Thoracic aorta (tissue), 2 donors: ENCODE measurements around the gene CLASP2. TPM values are rescaled to one million over a fixed set of nuclear protein-coding genes. Genes with fewer than 3 reads are reported as not detected.

Experiments used
- ATAC-seq: fragments of 150-250 bp; one replicate; pipeline ENCODE4 v1.8.0; 2017; ENCODE audit warnings: low read depth; ENCODE audit not compliant: insufficient number of reproducible peaks, low FRiP score
- DNase-seq: peaks from one replicate; pipeline ENCODE4 v3.0.0-alpha.2; 2020; ENCODE audit warnings: low spot score
- H3K27ac ChIP-seq, 2 donors: fragments of 200-600 bp; sonication (generic); 1 replicate in 1 of 2; 2 replicates in 1 of 2; pipeline ENCODE4 v1.5.1; 2016; ENCODE audit warnings: mild to moderate bottlenecking in 2 of 2, moderate library complexity in 2 of 2
- H3K27me3 ChIP-seq: fragments of 200-600 bp; sonication (generic); replicated peaks from 2 replicates; pipeline ENCODE4 v1.6.0; 2016; ENCODE audit warnings: mild to moderate bottlenecking; ENCODE audit not compliant: insufficient read depth
- H3K36me3 ChIP-seq: fragments of 200-600 bp; sonication (generic); one replicate; pipeline ENCODE4 v1.5.1; 2016
- H3K4me1 ChIP-seq, 2 donors: fragments of 200-600 bp; sonication (generic); 1 replicate in 1 of 2; 2 replicates in 1 of 2; pipeline versions ENCODE4 v1.5.1 to v1.6.0; 2016; ENCODE audit warnings: low read depth in 2 of 2, mild to moderate bottlenecking in 1 of 2; ENCODE audit not compliant: control insufficient read depth in 1 of 2
- H3K4me3 ChIP-seq: fragments of 200-600 bp; sonication (generic); 2 replicates; pipeline ENCODE4 v1.5.1; 2016; ENCODE audit warnings: mild to moderate bottlenecking
- H3K9me3 ChIP-seq: fragments of 200-600 bp; sonication (generic); 2 replicates; pipeline ENCODE4 v1.5.1; 2016
- total RNA-seq, 2 donors: library from RNA; depleted of rRNA; stranded (reverse); fragments of >200 nt; gene quantifications; one replicate each; pipeline versions ENCODE4 v1.1.0 to v1.2.3, GENCODE V29; 2016
- TF ChIP-seq, protein P1 (sequence below): fragments of 200-600 bp; sonication (generic); IDR thresholded peaks from one replicate; pipeline ENCODE4 v1.5.1; 2019; ENCODE audit warnings: antibody characterized with exemption

CLASP2 gene
- total RNA-seq, 2 donors from 2014 or later = 122 to 126 TPM

GRCh38 chr3:33694944-33695343, 23.1 kb downstream of the CLASP2 start:
- Histone ChIP-seq H3K4me3 (no peak overlapping the region), H3K36me3 (no peaks in the 10 kb centered on the region), H3K27me3 (no peaks in the 10 kb centered on the region), H3K27ac (no peak overlapping the region), H3K4me1 (peaks cover 0 to 9% of the 10 kb centered on the region in 2 donors), H3K9me3 (no peaks in the 10 kb centered on the region)
- TF ChIP-seq, protein P1, sequence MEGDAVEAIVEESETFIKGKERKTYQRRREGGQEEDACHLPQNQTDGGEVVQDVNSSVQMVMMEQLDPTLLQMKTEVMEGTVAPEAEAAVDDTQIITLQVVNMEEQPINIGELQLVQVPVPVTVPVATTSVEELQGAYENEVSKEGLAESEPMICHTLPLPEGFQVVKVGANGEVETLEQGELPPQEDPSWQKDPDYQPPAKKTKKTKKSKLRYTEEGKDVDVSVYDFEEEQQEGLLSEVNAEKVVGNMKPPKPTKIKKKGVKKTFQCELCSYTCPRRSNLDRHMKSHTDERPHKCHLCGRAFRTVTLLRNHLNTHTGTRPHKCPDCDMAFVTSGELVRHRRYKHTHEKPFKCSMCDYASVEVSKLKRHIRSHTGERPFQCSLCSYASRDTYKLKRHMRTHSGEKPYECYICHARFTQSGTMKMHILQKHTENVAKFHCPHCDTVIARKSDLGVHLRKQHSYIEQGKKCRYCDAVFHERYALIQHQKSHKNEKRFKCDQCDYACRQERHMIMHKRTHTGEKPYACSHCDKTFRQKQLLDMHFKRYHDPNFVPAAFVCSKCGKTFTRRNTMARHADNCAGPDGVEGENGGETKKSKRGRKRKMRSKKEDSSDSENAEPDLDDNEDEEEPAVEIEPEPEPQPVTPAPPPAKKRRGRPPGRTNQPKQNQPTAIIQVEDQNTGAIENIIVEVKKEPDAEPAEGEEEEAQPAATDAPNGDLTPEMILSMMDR = no peak
- ATAC-seq (no peak), DNase-seq (no peak)

DNA sequence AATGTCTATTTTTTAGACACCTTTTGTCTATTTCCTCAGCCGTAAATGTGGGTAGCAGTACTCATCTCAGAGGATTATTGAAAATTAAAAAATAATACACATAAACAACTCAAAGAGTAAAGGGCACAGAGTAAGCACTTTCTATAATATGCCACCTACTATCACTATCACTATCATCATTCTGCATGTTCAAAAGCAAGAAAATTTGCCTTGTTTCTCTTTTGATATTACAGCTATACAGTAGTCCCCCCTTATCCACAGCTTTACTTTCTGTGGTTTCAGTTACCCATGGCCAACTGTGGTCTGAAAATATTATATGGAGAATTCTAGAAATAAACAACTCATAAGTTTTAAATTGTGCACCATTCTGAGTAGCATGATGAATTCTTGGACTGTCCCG, 27.7 kb downstream of the CLASP2 start:
- TF ChIP-seq, protein P1 = no peak
- no peak for DNase-seq
- Histone ChIP-seq H3K9me3 (no peaks in the 10 kb centered on the region), H3K27me3 (no peaks in the 10 kb centered on the region), H3K27ac (no peak overlapping the region), H3K36me3 (no peaks in the 10 kb centered on the region), H3K4me3 (no peak overlapping the region), H3K4me1 (peaks cover 0 to 8% of the 10 kb centered on the region in 2 donors)
- ATAC-seq = no peak

- no peak for ATAC-seq
- H3K27ac ChIP-seq = no peak overlapping the region
Observed at GRCh38 chr3:33687406-33688010, 30.5 kb downstream of the CLASP2 start.

DNA sequence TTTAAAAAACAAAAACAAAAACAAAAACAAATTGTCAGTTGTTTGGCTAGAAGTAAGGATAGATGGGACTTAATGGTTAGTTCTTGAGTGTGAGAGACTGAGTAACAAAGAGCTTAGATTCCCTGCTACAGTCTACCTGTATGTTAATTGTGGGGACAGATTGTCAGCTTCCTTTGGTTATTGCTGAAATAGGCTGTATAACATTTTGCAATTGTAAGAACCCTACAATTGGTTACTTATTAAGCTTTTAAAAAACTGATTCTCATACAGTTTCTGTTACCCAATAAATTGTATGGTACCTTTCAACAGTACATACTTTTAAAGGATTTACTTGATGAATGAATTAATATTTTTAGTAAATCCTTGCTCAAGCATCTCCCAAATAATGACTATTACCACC, 35.3 kb downstream of the CLASP2 start:
- TF ChIP-seq, protein P1 = no peak
- peaks cover 10% of the 10 kb centered on the region for H3K9me3 ChIP-seq
- H3K27ac ChIP-seq = no peak overlapping the region
- ATAC-seq (no peak), DNase-seq (no peak)
- no peak overlapping the region for H3K4me3 ChIP-seq
- peaks cover 0 to 5% of the 10 kb centered on the region in 2 donors for H3K4me1 ChIP-seq
- H3K27me3 ChIP-seq = no peaks in the 10 kb centered on the region
- H3K36me3 ChIP-seq = peaks cover 6% of the 10 kb centered on the region

More at GRCh38 chr3:33687406-33688010, 30.5 kb downstream of the CLASP2 start:
- TF ChIP-seq, protein P1 = no peak
- DNase-seq = no peak
- Histone ChIP-seq H3K4me3 (no peak overlapping the region), H3K36me3 (peaks cover 6% of the 10 kb centered on the region), H3K4me1 (peaks cover 0 to 8% of the 10 kb centered on the region in 2 donors), H3K27me3 (no peaks in the 10 kb centered on the region), H3K9me3 (no peaks in the 10 kb centered on the region)

DNA sequence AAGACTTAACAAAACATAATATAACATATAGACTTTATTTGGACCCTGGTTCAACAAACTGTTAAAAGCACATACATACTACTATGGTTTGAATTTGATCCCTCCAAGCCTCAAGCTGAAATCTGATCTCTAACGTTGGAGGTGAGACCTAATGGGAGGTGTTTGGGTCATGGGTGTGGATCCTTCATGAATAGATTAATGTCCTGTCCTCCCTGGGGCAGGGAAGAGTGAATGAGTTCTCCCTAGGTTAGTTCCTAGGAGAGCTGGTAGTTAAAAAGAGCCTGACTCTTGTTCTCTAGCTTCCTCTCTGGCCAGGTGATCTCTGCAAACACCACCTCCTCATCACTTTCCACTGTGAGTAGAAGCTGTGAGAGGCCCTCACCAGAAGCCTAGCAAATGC, 36.4 kb downstream of the CLASP2 start:
- Histone ChIP-seq H3K27me3 (no peaks in the 10 kb centered on the region), H3K4me1 (no peaks in the 10 kb centered on the region), H3K27ac (no peak overlapping the region), H3K36me3 (peaks cover 6% of the 10 kb centered on the region), H3K9me3 (peaks cover 10% of the 10 kb centered on the region), H3K4me3 (no peak overlapping the region)
- TF ChIP-seq, protein P1 = no peak
- no peak for ATAC-seq
- no peak for DNase-seq
